DND-41 (cell line): ENCODE measurements around the gene TPH1.

ENCODE experiments used
- ATAC-seq: fragments of 200-7000 bp; cut with Tn5 transposase; 3 replicates; pipeline ENCODE4 v1.9.1; 2021; ENCODE audit warnings: low read depth; ENCODE audit not compliant: insufficient read depth
- DNase-seq: peaks from one replicate; pipeline ENCODE4 v3.0.0-alpha.2; 2020
- H2AFZ ChIP-seq: 2 replicates; pipeline ENCODE4 v1.6.0; 2012; ENCODE audit warnings: low read depth, low read length
- H3K27ac ChIP-seq: 2 replicates; pipeline ENCODE4 v1.5.1; 2012; ENCODE audit warnings: low read length, inconsistent platforms
- H3K27me3 ChIP-seq: fragments of 200-600 bp; sonication (generic); 2 replicates; pipeline ENCODE4 v1.6.0; 2012; ENCODE audit warnings: low read length, mild to moderate bottlenecking, inconsistent platforms; ENCODE audit not compliant: insufficient read depth, poor library complexity
- H3K36me3 ChIP-seq: 2 replicates; pipeline ENCODE4 v1.5.1; 2012; ENCODE audit warnings: low read length, inconsistent platforms; ENCODE audit not compliant: insufficient read depth
- H3K4me1 ChIP-seq: 2 replicates; pipeline ENCODE4 v1.5.1; 2012; ENCODE audit warnings: mild to moderate bottlenecking, low read length; ENCODE audit not compliant: insufficient read depth
- H3K4me2 ChIP-seq: 2 replicates; pipeline ENCODE4 v1.6.0; 2012; ENCODE audit warnings: mild to moderate bottlenecking, moderate library complexity, low read length, inconsistent platforms; ENCODE audit not compliant: insufficient read depth
- H3K4me3 ChIP-seq, 2 experiments: fragments of 200-600 bp in 1 of 2; shearing (Covaris generic) in 1 of 2; 2 replicates each; pipeline ENCODE4 v1.5.1; 2012 to 2016; ENCODE audit warnings: inconsistent platforms in 2 of 2, low read length in 2 of 2, mild to moderate bottlenecking in 2 of 2, low read depth in 1 of 2, moderate library complexity in 1 of 2
- H3K79me2 ChIP-seq: 2 replicates; pipeline ENCODE4 v1.6.0; 2012; ENCODE audit warnings: low read length, inconsistent platforms; ENCODE audit not compliant: insufficient read depth
- H3K9ac ChIP-seq: 2 replicates; pipeline ENCODE4 v1.6.0; 2012; ENCODE audit warnings: low read depth, mild to moderate bottlenecking, inconsistent platforms, low read length, moderate library complexity
- H3K9me3 ChIP-seq: 2 replicates; pipeline ENCODE4 v1.5.1; 2012; ENCODE audit warnings: low read length, moderate library complexity, mild to moderate bottlenecking, inconsistent platforms; ENCODE audit not compliant: insufficient read depth, severe bottlenecking
- H4K20me1 ChIP-seq: 2 replicates; pipeline ENCODE4 v1.6.0; 2012; ENCODE audit warnings: low read length; ENCODE audit not compliant: insufficient read depth
- CTCF ChIP-seq: IDR thresholded peaks from 2 replicates; pipeline ENCODE4 v1.5.1; 2012; ENCODE audit warnings: borderline replicate concordance, low read length, moderate library complexity, mild to moderate bottlenecking; ENCODE audit not compliant: poor library complexity, severe bottlenecking; ENCODE audit errors: extremely low read depth
- EZH2 ChIP-seq: IDR thresholded peaks from 3 replicates; pipeline ENCODE4 v1.6.1; 2012; ENCODE audit warnings: borderline replicate concordance, low read depth, mild to moderate bottlenecking, moderate library complexity, low read length, inconsistent platforms; ENCODE audit not compliant: severe bottlenecking

TPH1 gene

GRCh38 chr11:18088966-18089365 lies 42.9 kb upstream of the TPH1 start:
- Histone ChIP-seq H3K4me1 (no peaks in the 10 kb centered on the region), H3K36me3 (peaks cover 99% of the 10 kb centered on the region), H3K9ac (no peak overlapping the region), H4K20me1 (no peaks in the 10 kb centered on the region), H3K4me2 (no peak overlapping the region), H3K79me2 (0 out of 2 replicates have a peak, but pooled peaks cover 2% of the 10 kb centered on the region), H3K27me3 (no peaks in the 10 kb centered on the region), H3K4me3 (no peak overlapping the region), H2AFZ (no peak overlapping the region), H3K27ac (no peak overlapping the region), H3K9me3 (no peaks in the 10 kb centered on the region)
- ATAC-seq, result no peak
- DNase-seq, result no peak
- TF ChIP-seq EZH2, result no peak
- TF ChIP-seq CTCF, result no peak

GRCh38 chr11:18088366-18088765 lies 42.3 kb upstream of the TPH1 start:
- Histone ChIP-seq H3K4me2 (no peak overlapping the region), H4K20me1 (no peaks in the 10 kb centered on the region), H2AFZ (no peak overlapping the region), H3K27ac (no peak overlapping the region), H3K9me3 (no peaks in the 10 kb centered on the region), H3K4me1 (no peaks in the 10 kb centered on the region), H3K27me3 (no peaks in the 10 kb centered on the region), H3K79me2 (0 out of 2 replicates have a peak, but pooled peaks cover 2% of the 10 kb centered on the region), H3K4me3 (no peak overlapping the region), H3K9ac (no peak overlapping the region), H3K36me3 (peaks cover 99% of the 10 kb centered on the region)
- DNase-seq (no peak), ATAC-seq (no peak)
- TF ChIP-seq EZH2, result no peak
- no peak for TF ChIP-seq CTCF

GRCh38 chr11:18081551-18081950 lies 35.5 kb upstream of the TPH1 start:
- Histone ChIP-seq H3K9ac (no peak overlapping the region), H2AFZ (no peak overlapping the region), H3K4me3 (no peak overlapping the region), H3K27me3 (no peaks in the 10 kb centered on the region), H3K4me2 (no peak overlapping the region), H3K27ac (no peak overlapping the region), H3K79me2 (no peaks in the 10 kb centered on the region), H3K4me1 (no peaks in the 10 kb centered on the region), H3K9me3 (no peaks in the 10 kb centered on the region), H3K36me3 (peaks cover 72% of the 10 kb centered on the region), H4K20me1 (no peaks in the 10 kb centered on the region)
- no peak for TF ChIP-seq CTCF
- ATAC-seq (no peak), DNase-seq (no peak)

GRCh38 chr11:18080451-18080850 lies 34.4 kb upstream of the TPH1 start:
- no peaks in the 10 kb centered on the region for H3K4me1 ChIP-seq
- no peaks in the 10 kb centered on the region for H3K9me3 ChIP-seq
- H3K27me3 ChIP-seq, result no peaks in the 10 kb centered on the region
- H3K79me2 ChIP-seq, result no peaks in the 10 kb centered on the region
- no peak for ATAC-seq
- H3K27ac ChIP-seq, result no peak overlapping the region
- H3K9ac ChIP-seq, result no peak overlapping the region
- no peak overlapping the region for H2AFZ ChIP-seq
- TF ChIP-seq EZH2 (no peak), CTCF (no peak)
- no peak for DNase-seq
- no peaks in the 10 kb centered on the region for H4K20me1 ChIP-seq
- no peak overlapping the region for H3K4me2 ChIP-seq
- H3K36me3 ChIP-seq, result peaks cover 61% of the 10 kb centered on the region
- H3K4me3 ChIP-seq, result no peak overlapping the region
